Mesendoderm (in vitro differentiated cells): Measurements from ENCODE around the gene CDH12.

ENCODE experiments used
- DNase-seq: peaks from one replicate; pipeline ENCODE4 v3.0.0; 2013
- H2AK5ac ChIP-seq: 2 replicates; pipeline ENCODE4 v1.6.1; 2013; ENCODE audit warnings: low read length, inconsistent platforms
- H2BK120ac ChIP-seq: 2 replicates; pipeline ENCODE4 v1.6.1; 2013; ENCODE audit warnings: low read depth, mild to moderate bottlenecking, low read length, moderate library complexity, mixed read lengths
- H2BK15ac ChIP-seq: replicated peaks from 2 replicates; pipeline ENCODE4 v1.6.1; 2013; ENCODE audit warnings: low read depth, mild to moderate bottlenecking, moderate library complexity
- H2BK5ac ChIP-seq: 2 replicates; pipeline ENCODE4 v1.6.1; 2013; ENCODE audit warnings: low read length, inconsistent platforms
- H3K18ac ChIP-seq: 2 replicates; pipeline ENCODE4 v1.6.1; 2013; ENCODE audit warnings: mild to moderate bottlenecking, low read length, mixed read lengths
- H3K23ac ChIP-seq: one replicate; pipeline ENCODE4 v1.6.1; 2013; ENCODE audit warnings: low read length
- H3K27ac ChIP-seq: 2 replicates; pipeline ENCODE4 v1.5.1; 2013; ENCODE audit warnings: low read depth, mild to moderate bottlenecking, inconsistent platforms, low read length, moderate library complexity
- H3K27me3 ChIP-seq: 2 replicates; pipeline ENCODE4 v1.6.1; 2013; ENCODE audit warnings: low read length, control low read depth, mild to moderate bottlenecking, inconsistent platforms; ENCODE audit not compliant: insufficient read depth, poor library complexity
- H3K36me3 ChIP-seq: 2 replicates; pipeline ENCODE4 v1.6.1; 2013; ENCODE audit warnings: low read length, inconsistent platforms; ENCODE audit not compliant: control insufficient read depth, insufficient read depth
- H3K4ac ChIP-seq: one replicate; pipeline ENCODE4 v1.6.1; 2013; ENCODE audit warnings: low read depth, mild to moderate bottlenecking, low read length, moderate library complexity
- H3K4me1 ChIP-seq: 2 replicates; pipeline ENCODE4 v1.6.1; 2013; ENCODE audit warnings: low read depth, low read length, inconsistent platforms; ENCODE audit not compliant: control insufficient read depth
- H3K4me2 ChIP-seq: 2 replicates; pipeline ENCODE4 v1.6.1; 2013; ENCODE audit warnings: low read length
- H3K4me3 ChIP-seq: 2 replicates; pipeline ENCODE4 v1.5.1; 2013; ENCODE audit warnings: mild to moderate bottlenecking, low read length
- H3K56ac ChIP-seq: one replicate; pipeline ENCODE4 v1.6.1; 2013; ENCODE audit warnings: low read length
- H3K79me1 ChIP-seq: 2 replicates; pipeline ENCODE4 v1.6.1; 2013; ENCODE audit warnings: low read length, inconsistent platforms
- H3K79me2 ChIP-seq: 2 replicates; pipeline ENCODE4 v1.6.1; 2013; ENCODE audit warnings: mild to moderate bottlenecking, low read length; ENCODE audit not compliant: control insufficient read depth, insufficient read depth
- H3K9ac ChIP-seq: 2 replicates; pipeline ENCODE4 v1.6.1; 2013; ENCODE audit warnings: low read length, inconsistent platforms
- H4K5ac ChIP-seq: one replicate; pipeline ENCODE4 v1.6.1; 2013; ENCODE audit warnings: low read length
- H4K8ac ChIP-seq: one replicate; pipeline ENCODE4 v1.6.1; 2013; ENCODE audit warnings: low read depth, mild to moderate bottlenecking, control low read depth, low read length, moderate library complexity
- WGBS: extraction: QIAGEN DNeasy Blood & Tissue Kit; methylation state at CpG from one replicate; pipeline ENCODE4 v1.1.7; 2013; ENCODE audit warnings: low lambda C conversion rate, missing lambda C conversion rate; ENCODE audit not compliant: insufficient coverage; ENCODE audit errors: extremely low coverage; 5-methylcytosine and 5-hydroxymethylcytosine counted together

Gene CDH12

GRCh38 chr5:22102823-22103359 lies 750.3 kb downstream of the CDH12 start:
- Histone ChIP-seq H2BK120ac (no peak overlapping the region), H3K4me1 (no peaks in the 10 kb centered on the region), H3K4me3 (no peak overlapping the region), H3K79me2 (no peaks in the 10 kb centered on the region), H3K79me1 (no peaks in the 10 kb centered on the region), H3K36me3 (no peaks in the 10 kb centered on the region), H3K4ac (no peak overlapping the region), H3K27me3 (no peaks in the 10 kb centered on the region), H3K9ac (no peak overlapping the region), H4K8ac (no peak overlapping the region), H3K56ac (no peak overlapping the region), H2AK5ac (no peak overlapping the region), H3K18ac (no peak overlapping the region), H2BK15ac (no peak overlapping the region), H3K4me2 (no peak overlapping the region), H2BK5ac (no peak overlapping the region), H3K23ac (no peak overlapping the region), H3K27ac (no peak overlapping the region), H4K5ac (no peak overlapping the region)
- WGBS, result no CpG with 5 or more reads among the region's 5 CpGs
- no peak for DNase-seq

- H3K36me3 ChIP-seq, result no peaks in the 10 kb centered on the region
- no peak overlapping the region for H2BK15ac ChIP-seq
- no peak overlapping the region for H2AK5ac ChIP-seq
- H3K4me3 ChIP-seq, result no peak overlapping the region
- H3K18ac ChIP-seq, result no peak overlapping the region
- H3K27me3 ChIP-seq, result no peaks in the 10 kb centered on the region
- no peak overlapping the region for H4K5ac ChIP-seq
- H3K4me2 ChIP-seq, result no peak overlapping the region
- no peaks in the 10 kb centered on the region for H3K4me1 ChIP-seq
- no CpG with 5 or more reads among the region's 2 CpGs for WGBS
- no peak overlapping the region for H3K27ac ChIP-seq
- H3K56ac ChIP-seq, result no peak overlapping the region
- no peak for DNase-seq
- no peaks in the 10 kb centered on the region for H3K79me2 ChIP-seq
- H2BK120ac ChIP-seq, result no peak overlapping the region
- H3K4ac ChIP-seq, result no peak overlapping the region
- no peak overlapping the region for H4K8ac ChIP-seq
- no peak overlapping the region for H3K23ac ChIP-seq
- no peaks in the 10 kb centered on the region for H3K79me1 ChIP-seq
- no peak overlapping the region for H3K9ac ChIP-seq
- no peak overlapping the region for H2BK5ac ChIP-seq
Measured at GRCh38 chr5:22088517-22088916, 764.6 kb downstream of the CDH12 start.

- Histone ChIP-seq H3K4me3 (no peak overlapping the region), H3K36me3 (no peaks in the 10 kb centered on the region), H3K18ac (no peak overlapping the region), H2BK120ac (no peak overlapping the region), H3K9ac (no peak overlapping the region), H3K23ac (no peak overlapping the region), H2AK5ac (no peak overlapping the region), H3K79me2 (no peaks in the 10 kb centered on the region), H3K79me1 (no peaks in the 10 kb centered on the region), H4K8ac (no peak overlapping the region), H3K56ac (no peak overlapping the region), H2BK15ac (no peak overlapping the region), H3K27ac (no peak overlapping the region), H3K4me1 (no peaks in the 10 kb centered on the region), H3K27me3 (no peaks in the 10 kb centered on the region), H3K4ac (no peak overlapping the region), H4K5ac (no peak overlapping the region), H3K4me2 (no peak overlapping the region), H2BK5ac (no peak overlapping the region)
- DNase-seq, result no peak
- WGBS, result no CpG with 5 or more reads among the region's 3 CpGs
Measured at GRCh38 chr5:22079566-22079965, 773.6 kb downstream of the CDH12 start.

GRCh38 chr5:22079002-22079401 lies 774.1 kb downstream of the CDH12 start:
- Histone ChIP-seq H3K56ac (no peak overlapping the region), H3K79me2 (no peaks in the 10 kb centered on the region), H3K36me3 (no peaks in the 10 kb centered on the region), H3K4me3 (no peak overlapping the region), H3K18ac (no peak overlapping the region), H4K8ac (no peak overlapping the region), H2BK15ac (no peak overlapping the region), H2BK5ac (no peak overlapping the region), H3K79me1 (no peaks in the 10 kb centered on the region), H3K4ac (no peak overlapping the region), H3K4me1 (no peaks in the 10 kb centered on the region), H3K23ac (no peak overlapping the region), H2BK120ac (no peak overlapping the region), H4K5ac (no peak overlapping the region), H2AK5ac (no peak overlapping the region), H3K27me3 (no peaks in the 10 kb centered on the region), H3K9ac (no peak overlapping the region), H3K4me2 (no peak overlapping the region), H3K27ac (no peak overlapping the region)
- DNase-seq, result no peak

GRCh38 chr5:22076586-22076985 lies 776.6 kb downstream of the CDH12 start:
- no peak overlapping the region for H3K18ac ChIP-seq
- no peaks in the 10 kb centered on the region for H3K36me3 ChIP-seq
- H2BK5ac ChIP-seq, result no peak overlapping the region
- H3K23ac ChIP-seq, result no peak overlapping the region
- no peak overlapping the region for H3K4me2 ChIP-seq
- no CpG with 5 or more reads among the region's 3 CpGs for WGBS
- H3K27ac ChIP-seq, result no peak overlapping the region
- H2BK120ac ChIP-seq, result no peak overlapping the region
- no peak overlapping the region for H3K56ac ChIP-seq
- H3K79me2 ChIP-seq, result no peaks in the 10 kb centered on the region
- no peak overlapping the region for H3K4ac ChIP-seq
- no peak overlapping the region for H3K4me3 ChIP-seq
- no peak overlapping the region for H2BK15ac ChIP-seq
- H4K5ac ChIP-seq, result no peak overlapping the region
- no peak for DNase-seq
- H3K9ac ChIP-seq, result no peak overlapping the region
- no peak overlapping the region for H2AK5ac ChIP-seq
- no peaks in the 10 kb centered on the region for H3K27me3 ChIP-seq
- H4K8ac ChIP-seq, result no peak overlapping the region
- H3K79me1 ChIP-seq, result no peaks in the 10 kb centered on the region
- no peaks in the 10 kb centered on the region for H3K4me1 ChIP-seq

GRCh38 chr5:22070186-22070728 lies 782.9 kb downstream of the CDH12 start:
- Histone ChIP-seq H3K9ac (no peak overlapping the region), H3K79me2 (no peaks in the 10 kb centered on the region), H2BK5ac (no peak overlapping the region), H2BK120ac (no peak overlapping the region), H3K23ac (no peak overlapping the region), H3K4me2 (no peak overlapping the region), H4K8ac (no peak overlapping the region), H2AK5ac (no peak overlapping the region), H3K4me3 (no peak overlapping the region), H3K4ac (no peak overlapping the region), H4K5ac (no peak overlapping the region), H3K36me3 (no peaks in the 10 kb centered on the region), H3K18ac (no peak overlapping the region), H3K27ac (no peak overlapping the region), H3K27me3 (no peaks in the 10 kb centered on the region), H3K4me1 (no peaks in the 10 kb centered on the region), H3K79me1 (no peaks in the 10 kb centered on the region), H3K56ac (no peak overlapping the region), H2BK15ac (no peak overlapping the region)
- DNase-seq, result no peak
- WGBS, result no CpG with 5 or more reads among the region's 3 CpGs
